Thyroid gland (tissue), 4 donors: Measurements from ENCODE around the gene SCIN.

Source experiments
- POLR2A ChIP-seq, 2 donors: fragments of 450-650 bp; IDR thresholded peaks; one replicate each; pipeline ENCODE4 v1.6.1; 2017; ENCODE audit warnings: antibody characterized with exemption in 2 of 2, mild to moderate bottlenecking in 2 of 2, moderate library complexity in 1 of 2
- TF ChIP-seq, protein P1 (sequence below), 6 experiments: fragments of 200-600 bp in 3 of 6; fragments of 450-650 bp in 3 of 6; sonication (generic) in 3 of 6; IDR thresholded peaks; one replicate each; pipeline ENCODE4 v1.5.1; 2016 to 2019; ENCODE audit warnings: antibody characterized with exemption in 6 of 6, mild to moderate bottlenecking in 2 of 6, inconsistent platforms in 1 of 6, moderate library complexity in 1 of 6

DNA sequence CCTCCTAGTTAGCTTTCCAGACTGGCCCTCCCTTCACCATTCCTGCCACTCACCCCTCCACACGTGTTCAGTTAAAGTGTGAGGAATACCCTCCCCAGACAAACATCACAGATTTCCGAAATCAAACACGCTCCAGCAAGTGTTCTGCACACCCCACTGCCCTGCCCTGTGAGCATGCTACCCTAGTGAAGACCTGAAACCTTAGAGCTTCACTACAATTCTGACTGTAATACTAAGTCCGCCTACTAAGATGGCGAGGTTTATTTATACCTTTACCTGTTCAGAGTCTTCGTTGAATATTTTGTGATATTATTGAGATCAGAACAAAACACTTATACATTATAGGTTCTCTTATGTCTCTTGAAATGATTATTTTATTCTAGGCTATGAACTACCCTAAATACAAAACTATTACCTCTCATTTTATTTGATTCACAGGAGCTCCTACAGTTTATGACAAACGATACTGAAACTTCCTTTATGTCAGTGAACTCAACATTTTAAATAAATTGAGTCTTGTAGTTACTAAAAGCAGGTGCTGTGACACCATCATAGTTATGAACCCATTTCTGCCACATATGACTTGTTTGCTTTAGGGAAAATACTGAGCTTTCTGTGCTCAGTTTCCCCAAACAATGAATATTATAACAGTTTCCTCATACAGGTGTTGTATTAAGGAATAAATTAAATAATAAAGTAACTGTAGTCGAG lies 8.6 kb downstream of the SCIN start:
- TF ChIP-seq, protein P1, sequence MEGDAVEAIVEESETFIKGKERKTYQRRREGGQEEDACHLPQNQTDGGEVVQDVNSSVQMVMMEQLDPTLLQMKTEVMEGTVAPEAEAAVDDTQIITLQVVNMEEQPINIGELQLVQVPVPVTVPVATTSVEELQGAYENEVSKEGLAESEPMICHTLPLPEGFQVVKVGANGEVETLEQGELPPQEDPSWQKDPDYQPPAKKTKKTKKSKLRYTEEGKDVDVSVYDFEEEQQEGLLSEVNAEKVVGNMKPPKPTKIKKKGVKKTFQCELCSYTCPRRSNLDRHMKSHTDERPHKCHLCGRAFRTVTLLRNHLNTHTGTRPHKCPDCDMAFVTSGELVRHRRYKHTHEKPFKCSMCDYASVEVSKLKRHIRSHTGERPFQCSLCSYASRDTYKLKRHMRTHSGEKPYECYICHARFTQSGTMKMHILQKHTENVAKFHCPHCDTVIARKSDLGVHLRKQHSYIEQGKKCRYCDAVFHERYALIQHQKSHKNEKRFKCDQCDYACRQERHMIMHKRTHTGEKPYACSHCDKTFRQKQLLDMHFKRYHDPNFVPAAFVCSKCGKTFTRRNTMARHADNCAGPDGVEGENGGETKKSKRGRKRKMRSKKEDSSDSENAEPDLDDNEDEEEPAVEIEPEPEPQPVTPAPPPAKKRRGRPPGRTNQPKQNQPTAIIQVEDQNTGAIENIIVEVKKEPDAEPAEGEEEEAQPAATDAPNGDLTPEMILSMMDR (IDR thresholded peaks at IDR 0.05), result no peak
- no peak for TF ChIP-seq POLR2A (IDR thresholded peaks at IDR 0.05)
